HG02610 (cell line): ENCODE data around the gene BMP7.

ENCODE experiments used
- ATAC-seq: cut with Tn5 transposase; IDR thresholded peaks from one replicate; pipeline ENCODE4 v1.9.1; 2021; ENCODE audit warnings: mild to moderate bottlenecking, moderate library complexity; ENCODE audit not compliant: unreplicated experiment

Gene BMP7

GRCh38 chr20:57131601-57132391 is 134.6 kb downstream of the BMP7 start:
- no peak for ATAC-seq

- ATAC-seq = no peak
These were observed 135.4 kb downstream of the BMP7 start for GRCh38 chr20:57131077-57131476.

GRCh38 chr20:57130160-57130772 is 136.2 kb downstream of the BMP7 start:
- ATAC-seq = no peak

- ATAC-seq = no peak
These were observed 137.1 kb downstream of the BMP7 start for GRCh38 chr20:57129303-57129702.

- ATAC-seq = no peak
These were observed 138.2 kb downstream of the BMP7 start for GRCh38 chr20:57128044-57128757.

GRCh38 chr20:57126481-57127092 is 139.9 kb downstream of the BMP7 start:
- ATAC-seq = no peak

- no peak for ATAC-seq
These were observed 141.5 kb downstream of the BMP7 start for GRCh38 chr20:57124800-57125517.

- ATAC-seq = no peak
These were observed 142.1 kb downstream of the BMP7 start for GRCh38 chr20:57124366-57124765.

- ATAC-seq = no peak
These were observed 142.9 kb downstream of the BMP7 start for GRCh38 chr20:57123504-57123903.

- no peak for ATAC-seq
These were observed 143.6 kb downstream of the BMP7 start for GRCh38 chr20:57122536-57123489.

- ATAC-seq = no peak
These were observed 147.5 kb downstream of the BMP7 start for GRCh38 chr20:57118964-57119363.
